ENCODE measurements around the gene CLDN10.
"Not testable (repeated sequence)": the region's sequence is repeated elsewhere in the genome, so short reads cannot be mapped to it uniquely, and the experiment has no call there.

CLDN10 gene

GRCh38 chr13:95564091-95564490, 11.6 kb downstream of the CLDN10 start:
- Histone ChIP-seq H3K36me3 (no peaks in the 10 kb centered on the region), H3K9ac (no peak overlapping the region), H3K27ac (no peak overlapping the region), H3K27me3 (no peaks in the 10 kb centered on the region), H3K4me1 (no peaks in the 10 kb centered on the region), H4K20me1 (no peaks in the 10 kb centered on the region), H3K4me2 (no peak overlapping the region), H3K4me3 (no peak overlapping the region), H3K9me3 (no peaks in the 10 kb centered on the region)
- TF ChIP-seq Cebpa-rat (IDR thresholded peaks at IDR 0.05) = no peak

- no peaks in the 10 kb centered on the region for H3K4me1 ChIP-seq
- no peaks in the 10 kb centered on the region for H4K20me1 ChIP-seq
- H3K4me3 ChIP-seq = no peak overlapping the region
- no peaks in the 10 kb centered on the region for H3K9me3 ChIP-seq
- no peak overlapping the region for H3K9ac ChIP-seq
- H3K27me3 ChIP-seq = no peaks in the 10 kb centered on the region
- H3K27ac ChIP-seq = no peak overlapping the region
- TF ChIP-seq Cebpa-rat (IDR thresholded peaks at IDR 0.05) = no peak
- H3K36me3 ChIP-seq = no peaks in the 10 kb centered on the region
- H3K4me2 ChIP-seq = no peak overlapping the region
Measured at GRCh38 chr13:95564733-95565291, 12.3 kb downstream of the CLDN10 start.

- H3K4me3 ChIP-seq, H3K36me3 ChIP-seq, H3K27ac ChIP-seq, H3K4me2 ChIP-seq, H3K9me3 ChIP-seq, H3K4me1 ChIP-seq, H3K27me3 ChIP-seq, H4K20me1 ChIP-seq, H3K9ac ChIP-seq: not testable (repeated sequence)
Measured at GRCh38 chr13:95565758-95566157, 13.2 kb downstream of the CLDN10 start.

GRCh38 chr13:95568131-95568530, 15.6 kb downstream of the CLDN10 start:
- TF ChIP-seq Cebpa-rat (IDR thresholded peaks at IDR 0.05) = no peak
- Histone ChIP-seq H3K9ac (no peak overlapping the region), H3K36me3 (no peaks in the 10 kb centered on the region), H3K4me2 (no peak overlapping the region), H4K20me1 (no peaks in the 10 kb centered on the region), H3K9me3 (no peaks in the 10 kb centered on the region), H3K27me3 (no peaks in the 10 kb centered on the region), H3K4me1 (no peaks in the 10 kb centered on the region), H3K27ac (no peak overlapping the region), H3K4me3 (no peak overlapping the region)

- Histone ChIP-seq H3K27ac (no peak overlapping the region), H3K36me3 (no peaks in the 10 kb centered on the region), H4K20me1 (no peaks in the 10 kb centered on the region), H3K9me3 (no peaks in the 10 kb centered on the region), H3K4me2 (no peak overlapping the region), H3K9ac (no peak overlapping the region), H3K4me1 (no peaks in the 10 kb centered on the region), H3K4me3 (no peak overlapping the region), H3K27me3 (no peaks in the 10 kb centered on the region)
- no peak for TF ChIP-seq Cebpa-rat (IDR thresholded peaks at IDR 0.05)
Measured at GRCh38 chr13:95570016-95570415, 17.5 kb downstream of the CLDN10 start.

- Histone ChIP-seq H3K4me3 (no peak overlapping the region), H3K4me2 (no peak overlapping the region), H3K27ac (no peak overlapping the region), H3K27me3 (no peaks in the 10 kb centered on the region), H3K36me3 (no peaks in the 10 kb centered on the region), H4K20me1 (no peaks in the 10 kb centered on the region), H3K9ac (no peak overlapping the region), H3K9me3 (no peaks in the 10 kb centered on the region), H3K4me1 (no peaks in the 10 kb centered on the region)
- no peak for TF ChIP-seq Cebpa-rat (IDR thresholded peaks at IDR 0.05)
Measured at GRCh38 chr13:95571941-95572340, 19.4 kb downstream of the CLDN10 start.

- Histone ChIP-seq H3K9me3 (no peaks in the 10 kb centered on the region), H3K27me3 (no peaks in the 10 kb centered on the region), H3K27ac (no peak overlapping the region), H3K36me3 (no peaks in the 10 kb centered on the region), H3K4me1 (no peaks in the 10 kb centered on the region), H3K4me3 (no peak overlapping the region), H4K20me1 (no peaks in the 10 kb centered on the region), H3K9ac (no peak overlapping the region), H3K4me2 (no peak overlapping the region)
- TF ChIP-seq Cebpa-rat (IDR thresholded peaks at IDR 0.05) = no peak
Measured at GRCh38 chr13:95573221-95573620, 20.7 kb downstream of the CLDN10 start.

GRCh38 chr13:95579303-95579702, 26.8 kb downstream of the CLDN10 start:
- no peak overlapping the region for H3K27ac ChIP-seq
- H3K27me3 ChIP-seq = no peaks in the 10 kb centered on the region
- H4K20me1 ChIP-seq = no peaks in the 10 kb centered on the region
- TF ChIP-seq Cebpa-rat (IDR thresholded peaks at IDR 0.05) = no peak
- no peaks in the 10 kb centered on the region for H3K9me3 ChIP-seq
- no peaks in the 10 kb centered on the region for H3K4me1 ChIP-seq
- no peak overlapping the region for H3K4me2 ChIP-seq
- H3K4me3 ChIP-seq = no peak overlapping the region
- H3K36me3 ChIP-seq = no peaks in the 10 kb centered on the region
- H3K9ac ChIP-seq = no peak overlapping the region

- Histone ChIP-seq H4K20me1 (no peaks in the 10 kb centered on the region), H3K4me2 (no peak overlapping the region), H3K9me3 (no peaks in the 10 kb centered on the region), H3K27ac (no peak overlapping the region), H3K27me3 (no peaks in the 10 kb centered on the region), H3K4me3 (no peak overlapping the region), H3K36me3 (no peaks in the 10 kb centered on the region), H3K9ac (no peak overlapping the region), H3K4me1 (no peaks in the 10 kb centered on the region)
- TF ChIP-seq Cebpa-rat (IDR thresholded peaks at IDR 0.05) = no peak
Measured at GRCh38 chr13:95585867-95586266, 33.3 kb downstream of the CLDN10 start.

GRCh38 chr13:95588134-95588533, 35.6 kb downstream of the CLDN10 start:
- Histone ChIP-seq H3K27me3 (no peaks in the 10 kb centered on the region), H3K4me3 (no peak overlapping the region), H3K9me3 (no peaks in the 10 kb centered on the region), H3K4me1 (no peaks in the 10 kb centered on the region), H3K9ac (no peak overlapping the region), H3K36me3 (no peaks in the 10 kb centered on the region), H3K27ac (no peak overlapping the region), H3K4me2 (no peak overlapping the region), H4K20me1 (no peaks in the 10 kb centered on the region)
- no peak for TF ChIP-seq Cebpa-rat (IDR thresholded peaks at IDR 0.05)

GRCh38 chr13:95588721-95589120, 36.2 kb downstream of the CLDN10 start:
- Histone ChIP-seq H3K4me1 (no peaks in the 10 kb centered on the region), H3K9me3 (no peaks in the 10 kb centered on the region), H3K4me3 (no peak overlapping the region), H3K27me3 (no peaks in the 10 kb centered on the region), H3K36me3 (no peaks in the 10 kb centered on the region), H3K9ac (no peak overlapping the region), H3K27ac (no peak overlapping the region), H4K20me1 (no peaks in the 10 kb centered on the region), H3K4me2 (no peak overlapping the region)
- no peak for TF ChIP-seq Cebpa-rat (IDR thresholded peaks at IDR 0.05)

All from BLaER1 (cell line).